NCI-H82 treated with DMSO at 0.1 percent for 48 hours (cell line): ENCODE measurements around the gene SMCP.

Experiments used
- DNase-seq: peaks from one replicate; lab custom pipeline; 2025; ENCODE audit not compliant: unreplicated experiment; lab: John Stamatoyannopoulos, UW

Gene SMCP

DNA sequence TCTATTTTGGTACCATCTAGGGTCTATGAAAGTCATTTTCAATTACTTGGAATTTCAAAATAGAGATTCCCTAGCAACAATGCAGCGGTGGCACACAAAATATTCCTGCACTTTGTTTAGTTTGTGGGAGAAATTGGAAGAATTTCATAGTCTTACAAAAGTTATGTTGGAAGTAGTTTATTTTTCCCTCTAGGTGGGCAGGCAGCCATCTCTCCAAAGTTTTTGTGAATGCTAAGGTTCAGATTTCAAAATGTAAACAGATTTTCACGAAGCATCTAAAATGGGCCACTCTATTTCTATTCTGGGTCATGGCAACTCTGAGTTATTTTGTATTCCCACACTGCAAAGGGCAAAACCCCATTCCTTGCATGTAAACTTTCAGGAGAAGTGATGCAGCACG lies 8.0 kb downstream of the SMCP start:
- DNase-seq: no peak

DNA sequence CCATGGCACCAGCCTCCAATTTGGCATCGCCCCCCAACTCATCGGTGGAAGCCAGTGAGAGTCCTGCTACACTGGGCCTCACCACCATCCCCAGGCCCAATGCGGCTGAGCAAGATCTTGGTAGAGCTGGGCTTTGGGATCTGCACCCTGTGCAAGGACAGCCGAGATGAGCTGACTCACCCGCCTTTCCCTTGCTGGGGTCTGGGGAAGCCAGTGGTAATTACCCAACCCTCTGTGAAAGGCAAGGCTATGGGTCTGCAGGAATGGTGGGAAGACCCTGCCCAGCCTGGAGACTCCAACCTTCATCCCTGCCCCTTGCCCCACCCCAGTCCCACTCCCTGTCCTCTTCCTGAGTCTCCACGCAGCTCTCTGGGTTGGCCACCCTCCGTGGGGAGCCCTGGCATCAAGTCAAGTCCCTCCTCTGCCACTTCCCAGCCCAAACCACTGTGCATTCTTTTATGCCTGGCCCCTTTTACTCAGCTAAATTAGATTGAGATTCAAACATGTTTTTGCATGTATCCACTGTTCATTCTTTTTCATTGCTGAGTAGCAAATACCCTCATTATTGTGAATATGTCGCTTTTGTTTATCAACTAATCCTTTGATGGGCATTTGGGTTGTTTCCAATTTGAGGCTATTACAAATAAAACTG lies 8.8 kb downstream of the SMCP start:
- no peak for DNase-seq

DNA sequence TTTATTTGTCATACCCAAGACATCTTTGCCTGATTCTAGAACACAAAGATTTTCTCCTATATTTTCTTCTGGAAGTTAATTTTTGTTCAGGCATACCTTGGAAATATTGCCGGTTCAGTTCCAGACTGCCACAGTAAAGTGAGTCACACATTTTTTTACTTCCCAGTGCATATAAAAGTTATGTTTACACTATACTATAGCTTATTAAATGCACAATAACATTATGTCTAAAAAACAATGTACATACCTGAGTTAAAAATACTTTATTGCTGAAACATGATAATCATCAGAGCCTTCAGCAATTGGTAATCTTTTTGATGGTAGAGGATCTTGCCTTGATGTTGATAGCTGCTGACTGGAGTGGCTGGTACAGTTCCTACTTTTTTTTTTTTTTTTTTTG lies 10.0 kb downstream of the SMCP start:
- DNase-seq: no peak

DNA sequence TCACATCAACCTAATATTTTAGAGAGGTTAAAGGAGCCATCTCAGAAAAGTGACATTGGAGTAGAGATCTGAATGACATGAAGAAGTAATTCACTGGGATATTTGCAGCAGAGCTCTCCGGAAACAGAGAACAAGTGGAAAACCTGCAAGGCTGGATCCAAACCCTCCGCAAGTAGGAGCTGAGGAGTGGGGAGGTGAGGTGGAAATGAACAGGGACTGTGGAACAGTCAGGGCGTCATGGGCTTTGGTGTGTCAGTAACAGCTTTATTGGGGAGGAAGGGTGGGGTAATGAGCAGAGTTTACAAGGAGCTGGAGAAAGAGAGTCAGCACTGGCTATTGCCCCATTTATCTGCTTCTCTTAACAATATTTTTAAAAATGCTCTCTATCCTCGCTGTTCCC lies 20.9 kb downstream of the SMCP start:
- DNase-seq: no peak

DNA sequence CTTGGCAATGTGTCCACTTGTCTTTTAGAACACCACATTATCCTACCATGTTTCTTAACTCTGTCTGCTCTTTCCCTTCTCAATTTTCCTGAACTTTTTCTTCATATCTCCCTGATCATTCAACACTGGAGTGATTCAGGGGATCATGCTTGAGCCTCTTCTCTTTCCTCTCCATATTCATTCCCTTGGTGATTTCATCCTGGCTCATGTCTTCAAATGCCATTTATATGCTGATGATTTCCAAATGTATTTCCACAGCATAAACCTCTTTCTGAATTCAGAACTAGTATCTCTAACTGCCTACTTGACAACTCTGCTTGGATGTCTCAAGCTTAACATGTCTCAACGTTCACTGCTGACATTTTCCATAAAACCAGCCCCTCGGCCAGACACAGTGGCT lies 21.8 kb downstream of the SMCP start:
- no peak for DNase-seq

DNA sequence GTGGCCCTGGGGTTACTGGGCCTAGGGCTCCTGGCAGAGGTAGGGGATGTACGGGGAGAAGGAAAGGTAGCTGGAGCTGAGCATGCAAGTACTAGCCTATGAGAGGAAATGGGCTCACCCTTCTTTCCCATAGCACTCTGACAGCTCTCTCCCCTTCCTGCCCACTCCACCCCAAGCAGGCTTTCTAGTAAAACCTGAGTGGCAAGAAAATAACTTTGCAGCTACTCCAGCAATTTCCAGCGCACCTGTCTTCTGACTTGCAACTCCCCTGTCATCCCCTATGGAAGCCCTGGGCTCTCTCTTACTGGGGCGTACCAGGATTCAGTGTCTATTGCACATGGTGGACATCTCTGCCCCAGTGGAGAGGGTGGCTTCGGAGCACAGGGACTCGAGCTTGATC lies 23.5 kb downstream of the SMCP start:
- DNase-seq: no peak

- no peak for DNase-seq
Observed at GRCh38 chr1:152902636-152903035, 24.5 kb downstream of the SMCP start.

GRCh38 chr1:152904688-152905440 lies 26.7 kb downstream of the SMCP start:
- DNase-seq: no peak

- DNase-seq: no peak
Observed at GRCh38 chr1:152906023-152906565, 28.0 kb downstream of the SMCP start.

GRCh38 chr1:152907686-152908601 lies 29.8 kb downstream of the SMCP start, which contains the start of gene IVL:
TSS of gene IVL (plus strand) at chr1:152908546. CDS start at chr1:152909798, 1,252 bp downstream.
- no peak for DNase-seq

DNA sequence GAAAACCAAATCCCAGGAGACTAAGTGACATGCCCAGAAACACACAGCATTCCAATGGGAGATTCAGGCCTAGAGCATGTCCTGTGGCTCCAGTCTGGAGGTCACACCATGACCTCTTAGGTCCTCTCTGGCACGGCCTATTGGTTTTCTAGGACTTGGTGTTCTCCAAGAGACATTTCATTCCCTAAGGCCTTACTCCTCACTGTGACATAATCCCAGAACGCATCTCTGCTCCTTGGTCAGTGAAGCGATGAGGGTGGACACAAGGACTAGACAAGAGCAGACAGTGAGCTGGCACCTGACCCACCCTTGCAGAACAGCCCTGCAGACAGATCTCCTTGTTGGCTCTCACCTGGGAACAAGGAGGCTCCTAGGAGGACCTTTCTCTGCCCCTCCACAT lies 31.1 kb downstream of the SMCP start:
- DNase-seq: no peak

DNA sequence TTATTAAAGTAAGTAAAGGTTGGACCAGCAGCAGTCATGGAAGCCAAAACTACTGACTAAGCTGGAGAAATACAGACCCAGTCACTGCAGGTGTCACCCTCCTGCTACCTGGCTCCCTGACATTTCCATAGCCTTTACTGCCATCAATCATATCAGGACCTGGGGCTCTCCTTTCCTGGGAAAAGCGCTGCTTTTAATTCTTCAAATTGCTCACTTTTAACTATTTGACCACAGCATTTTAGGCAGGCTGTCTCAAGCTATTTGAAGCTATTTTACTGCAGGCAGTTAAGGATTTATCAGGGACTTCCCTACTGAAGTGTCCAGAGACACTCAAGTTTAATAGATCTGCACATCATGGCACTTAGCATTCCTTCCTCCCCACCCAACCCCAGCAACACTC lies 34.3 kb downstream of the SMCP start:
- DNase-seq: no peak

GRCh38 chr1:152912900-152913299 lies 34.8 kb downstream of the SMCP start:
- DNase-seq: no peak

DNA sequence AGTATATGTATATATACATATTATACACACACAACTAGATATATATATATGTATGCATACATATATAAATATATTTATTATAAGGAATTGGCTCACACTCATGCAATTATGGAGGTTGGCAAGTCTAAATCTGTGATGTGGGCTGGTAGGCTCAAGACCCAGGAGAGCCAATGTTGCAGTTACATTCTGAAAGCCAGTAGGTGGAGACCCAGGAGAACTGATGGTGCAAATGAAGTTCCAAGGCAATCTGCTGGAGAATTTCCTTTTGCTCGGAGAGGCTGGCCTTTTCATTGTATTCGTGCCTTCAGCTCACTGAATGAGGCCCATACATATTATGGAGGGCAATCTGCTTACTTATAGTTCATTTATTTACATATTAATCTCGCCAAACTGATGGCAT lies 39.7 kb downstream of the SMCP start:
- no peak for DNase-seq

DNA sequence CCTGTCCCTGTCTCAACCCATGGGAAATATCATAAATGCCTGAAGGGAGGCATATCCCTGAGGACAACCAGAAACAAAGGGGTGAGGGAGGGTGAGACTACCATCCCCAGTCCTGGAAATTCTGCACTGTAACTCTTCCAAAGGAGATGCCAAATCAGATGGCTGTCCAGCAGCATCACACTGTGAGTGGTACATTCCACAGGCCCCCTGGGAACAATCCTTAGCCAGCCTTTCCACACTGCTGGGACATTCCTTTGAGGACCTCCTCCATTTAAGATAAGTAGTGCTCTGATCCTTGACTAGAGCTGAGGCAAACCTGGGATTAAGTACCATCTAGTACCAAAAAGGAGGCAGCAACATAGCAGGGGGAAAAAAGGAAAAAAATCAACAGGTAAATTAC lies 40.9 kb downstream of the SMCP start:
- DNase-seq: no peak

GRCh38 chr1:152924191-152924590 lies 46.1 kb downstream of the SMCP start:
- no peak for DNase-seq

- no peak for DNase-seq
Observed at GRCh38 chr1:152926091-152926490, 48.0 kb downstream of the SMCP start.

DNA sequence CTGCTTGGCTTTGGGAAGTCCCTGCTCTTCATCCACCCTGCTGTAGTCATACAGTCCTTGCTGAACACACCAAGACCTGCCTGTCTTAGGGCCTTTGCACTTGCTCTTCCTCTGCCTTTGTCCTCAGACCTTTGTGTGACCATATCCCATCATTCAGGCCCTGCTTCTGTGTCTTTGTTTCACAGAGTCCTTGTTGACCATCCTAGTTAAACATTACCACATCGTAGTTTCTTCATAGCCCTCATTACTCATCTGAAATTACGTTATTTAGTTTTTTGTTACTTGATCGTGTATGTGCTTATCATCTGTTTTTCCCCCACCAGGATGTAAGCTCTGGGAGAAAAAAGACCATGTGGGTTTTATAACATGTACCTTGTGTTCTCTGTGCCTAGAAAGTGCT lies 50.5 kb downstream of the SMCP start:
- no peak for DNase-seq

GRCh38 chr1:152932170-152932811 lies 54.2 kb downstream of the SMCP start:
- DNase-seq: no peak

DNA sequence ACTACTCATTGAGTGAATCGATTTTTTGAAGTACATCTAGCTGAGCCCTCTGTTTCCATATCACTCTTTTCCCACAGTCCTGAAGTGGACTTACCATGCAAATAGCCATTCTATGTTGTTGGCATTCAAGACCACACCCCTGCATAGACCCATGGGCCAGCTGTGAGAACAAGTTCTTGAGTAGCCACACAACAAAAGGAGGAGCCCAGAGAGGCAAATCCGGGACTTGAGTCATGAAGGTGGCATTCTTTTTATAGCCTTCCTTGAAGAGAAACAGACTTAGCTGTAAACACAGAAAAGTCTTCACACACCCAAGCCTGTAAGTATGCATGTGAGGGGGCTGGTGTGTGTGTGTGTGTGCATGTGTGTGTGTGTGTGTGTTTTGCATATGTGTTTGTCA lies 55.1 kb downstream of the SMCP start:
- DNase-seq: no peak
